HG03521 (cell line): ENCODE data around the gene CAPRIN1.

Experiments used
- ATAC-seq: cut with Tn5 transposase; IDR thresholded peaks from one replicate; pipeline ENCODE4 v1.9.1; 2021; ENCODE audit warnings: mild to moderate bottlenecking, moderate library complexity; ENCODE audit not compliant: unreplicated experiment

Gene CAPRIN1

GRCh38 chr11:34051349-34052035 is at the start of gene CAPRIN1:
Gene CAPRIN1 (plus strand): TSS chr11:34051731. CDS start chr11:34052421, 690 bp downstream.
- ATAC-seq, result peak; percentile 55

- ATAC-seq, result no peak
These were observed 49.1 kb upstream of the CAPRIN1 start for GRCh38 chr11:34002420-34002819.

- no peak for ATAC-seq
These were observed 47.3 kb upstream of the CAPRIN1 start for GRCh38 chr11:34004236-34004635.

GRCh38 chr11:34006876-34007275 is 44.7 kb upstream of the CAPRIN1 start:
- ATAC-seq, result no peak

GRCh38 chr11:34012734-34013133 is 38.8 kb upstream of the CAPRIN1 start:
- no peak for ATAC-seq

DNA sequence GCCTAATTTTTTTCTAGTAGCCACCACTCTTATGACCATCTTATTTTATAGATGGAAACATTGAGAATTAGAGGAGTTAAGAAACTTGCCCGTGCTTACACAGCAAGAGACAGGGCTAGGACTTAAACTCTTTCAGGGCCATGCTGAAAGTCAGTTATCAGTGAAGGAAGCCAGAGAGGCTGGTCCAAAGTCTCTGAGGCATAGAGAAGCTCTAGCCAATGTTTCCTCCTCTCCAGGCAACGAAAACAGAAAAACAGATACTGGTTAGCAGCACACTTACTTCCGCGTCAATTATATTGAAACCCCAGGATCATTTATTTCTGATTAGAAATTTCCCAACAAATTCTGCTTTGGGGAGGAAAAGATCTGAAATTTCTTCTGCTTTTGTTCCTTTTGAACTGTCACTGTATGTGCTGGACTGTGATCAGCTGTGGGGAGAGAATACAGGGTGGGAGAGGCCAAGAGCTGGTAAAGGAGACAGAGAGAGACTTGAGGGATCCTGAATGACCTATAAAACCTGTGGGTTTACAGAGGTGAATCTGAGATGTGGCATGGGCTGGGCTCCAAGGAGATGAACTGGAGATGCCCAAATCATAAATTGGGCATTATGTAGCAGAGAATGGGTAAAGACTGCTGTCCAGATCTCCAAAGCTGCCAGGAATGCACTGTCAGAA is 37.5 kb upstream of the CAPRIN1 start:
- ATAC-seq, result no peak

DNA sequence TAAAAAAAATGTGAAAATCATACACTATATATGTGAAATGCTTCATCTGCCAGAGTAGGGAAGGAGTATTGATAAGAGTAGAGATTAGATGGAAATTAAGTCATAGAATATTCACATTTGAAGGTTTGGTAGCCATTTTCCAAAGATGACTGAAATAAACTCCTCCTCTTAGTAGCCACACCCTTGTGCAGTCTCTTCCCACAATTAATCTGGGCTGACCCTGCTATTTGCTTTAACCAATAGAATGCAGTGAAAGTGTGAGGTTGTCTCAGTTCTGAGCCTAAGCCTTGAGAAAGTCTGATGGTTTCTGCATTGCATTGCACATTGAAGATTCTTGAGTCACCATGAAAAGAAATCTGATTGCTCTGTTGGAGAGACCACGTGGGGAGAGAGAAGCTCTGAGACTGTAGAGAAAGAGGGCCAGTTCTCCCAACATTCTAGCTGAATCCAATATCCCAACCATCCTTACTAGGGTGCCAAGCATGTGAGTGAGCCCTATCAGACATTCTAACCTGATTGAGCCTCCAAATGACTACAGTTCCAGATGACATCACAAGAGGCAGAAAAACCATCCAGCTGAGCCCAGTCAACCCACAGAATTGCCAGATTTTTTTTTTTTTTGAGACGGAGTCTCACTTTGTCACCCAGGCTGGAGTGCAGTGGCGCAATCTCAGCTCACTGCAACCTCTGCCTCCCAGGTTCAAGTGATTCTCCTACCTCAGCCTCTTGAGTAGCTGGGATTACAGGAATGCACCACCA is 29.4 kb upstream of the CAPRIN1 start:
- no peak for ATAC-seq

GRCh38 chr11:34026432-34026831 is 25.1 kb upstream of the CAPRIN1 start:
- no peak for ATAC-seq

- ATAC-seq, result no peak
These were observed 23.8 kb upstream of the CAPRIN1 start for GRCh38 chr11:34027516-34028408.

GRCh38 chr11:34028425-34028824 is 23.1 kb upstream of the CAPRIN1 start:
- no peak for ATAC-seq

DNA sequence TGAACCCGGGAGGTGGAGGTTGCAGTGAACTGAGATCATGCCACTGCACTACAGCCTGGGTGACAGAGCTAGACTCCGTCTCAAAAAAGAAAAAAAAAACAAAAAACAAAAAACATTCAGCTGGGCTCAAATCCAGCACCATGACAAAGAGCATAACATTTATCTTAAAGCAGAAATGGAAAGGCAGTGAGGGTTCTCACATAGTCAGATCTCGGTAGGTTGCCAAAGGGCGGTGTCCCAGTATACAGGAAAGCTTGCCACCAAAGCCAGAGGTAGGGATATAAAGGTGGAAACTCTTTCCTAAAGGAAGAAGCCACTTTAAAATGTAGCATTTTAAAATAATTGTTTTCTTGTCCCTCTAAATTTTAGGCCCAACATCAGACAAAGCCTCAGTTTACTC is 22.4 kb upstream of the CAPRIN1 start:
- no peak for ATAC-seq

DNA sequence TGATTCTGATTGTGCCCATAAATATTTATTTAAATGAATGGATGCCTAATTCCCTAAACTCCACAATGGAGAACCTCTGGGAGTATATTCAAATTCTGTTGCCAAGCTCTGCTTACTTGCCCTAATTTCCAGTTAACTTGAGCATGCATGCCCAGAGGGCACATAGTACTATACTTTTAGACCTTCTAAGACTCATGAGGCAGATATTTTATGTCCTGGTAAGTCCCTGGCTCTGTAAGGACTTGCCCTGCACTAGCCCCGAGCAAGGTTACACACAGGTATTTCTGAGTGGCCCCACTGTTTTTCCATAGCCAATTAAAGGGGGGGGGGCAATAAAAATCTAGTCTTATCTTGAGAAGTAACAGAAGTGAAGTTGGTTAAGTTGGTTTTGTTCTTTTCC is 21.1 kb upstream of the CAPRIN1 start:
- no peak for ATAC-seq

- ATAC-seq, result no peak
These were observed 18.1 kb upstream of the CAPRIN1 start for GRCh38 chr11:34033399-34033798.

GRCh38 chr11:34034053-34034452 is 17.5 kb upstream of the CAPRIN1 start:
- no peak for ATAC-seq

DNA sequence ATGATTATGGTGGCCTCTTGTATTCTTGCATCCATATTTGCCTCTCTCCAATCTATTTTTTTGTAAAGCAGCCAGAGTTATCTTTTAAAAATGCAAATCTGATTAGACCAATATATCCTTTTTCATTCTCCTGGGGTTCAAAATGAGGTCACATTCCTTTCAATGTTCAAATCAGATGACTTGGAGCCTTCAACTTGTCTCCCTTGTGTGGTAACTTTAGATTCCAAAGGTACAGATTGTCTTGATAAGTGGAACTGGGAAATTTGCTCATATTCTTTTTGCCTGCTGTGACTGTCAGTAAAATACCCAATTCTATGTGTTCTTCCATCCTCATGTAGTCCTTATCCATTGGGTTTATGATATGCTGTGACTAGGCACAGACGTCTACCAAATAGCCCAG is 15.1 kb upstream of the CAPRIN1 start:
- no peak for ATAC-seq

- ATAC-seq, result no peak
These were observed 14.5 kb upstream of the CAPRIN1 start for GRCh38 chr11:34037016-34037415.

GRCh38 chr11:34040571-34040970 is 11.0 kb upstream of the CAPRIN1 start:
- ATAC-seq, result no peak

- no peak for ATAC-seq
These were observed 6.7 kb upstream of the CAPRIN1 start for GRCh38 chr11:34044664-34045485.

GRCh38 chr11:34049028-34049427 is 2.5 kb upstream of the CAPRIN1 start:
- ATAC-seq, result no peak
